GM13977 (cell line): ENCODE data around the gene TEAD4.

Source experiments
- DNase-seq: peaks from one replicate; pipeline ENCODE4 v3.0.0; 2012; ENCODE audit warnings: low spot score
- in situ Hi-C: fragments of 300-500 bp; cut with MboI; formaldehyde crosslinking; loops from one replicate; pipeline ENCODE4 v1.12.0; 2022; ENCODE audit warnings: low sequenced_read_pairs, low pct_unique_long_range_greater_than_20kb, mixed read lengths, inconsistent platforms; ENCODE audit not compliant: unreplicated experiment
- TF ChIP-seq, protein P1 (sequence below): IDR thresholded peaks from 2 replicates; pipeline ENCODE4 v1.5.1; 2012; ENCODE audit warnings: mild to moderate bottlenecking, control low read depth; ENCODE audit not compliant: insufficient read depth; ENCODE audit errors: extremely low read depth, missing control alignments

TEAD4 gene

DNA sequence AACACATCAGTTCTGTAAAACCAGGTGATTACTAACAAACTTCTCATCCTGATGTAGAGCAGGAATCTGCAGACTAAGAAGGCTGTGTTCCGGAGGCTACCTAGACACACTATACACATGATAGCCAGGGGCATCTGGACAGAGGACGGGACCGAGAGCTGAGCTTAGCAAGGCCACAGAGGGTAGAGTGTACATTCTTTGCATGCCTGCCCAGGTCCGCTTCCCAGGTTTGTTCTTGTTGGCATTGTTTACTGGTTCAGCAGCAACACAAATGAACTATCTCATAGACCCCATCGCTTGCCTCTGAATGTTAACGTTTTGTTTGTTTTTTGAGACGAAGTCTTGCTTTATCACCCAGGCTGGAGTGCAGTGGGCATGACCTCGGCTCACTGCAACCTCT, 17.7 kb upstream of the TEAD4 start:
- in situ Hi-C loops, result no loop called here
- TF ChIP-seq, protein P1, sequence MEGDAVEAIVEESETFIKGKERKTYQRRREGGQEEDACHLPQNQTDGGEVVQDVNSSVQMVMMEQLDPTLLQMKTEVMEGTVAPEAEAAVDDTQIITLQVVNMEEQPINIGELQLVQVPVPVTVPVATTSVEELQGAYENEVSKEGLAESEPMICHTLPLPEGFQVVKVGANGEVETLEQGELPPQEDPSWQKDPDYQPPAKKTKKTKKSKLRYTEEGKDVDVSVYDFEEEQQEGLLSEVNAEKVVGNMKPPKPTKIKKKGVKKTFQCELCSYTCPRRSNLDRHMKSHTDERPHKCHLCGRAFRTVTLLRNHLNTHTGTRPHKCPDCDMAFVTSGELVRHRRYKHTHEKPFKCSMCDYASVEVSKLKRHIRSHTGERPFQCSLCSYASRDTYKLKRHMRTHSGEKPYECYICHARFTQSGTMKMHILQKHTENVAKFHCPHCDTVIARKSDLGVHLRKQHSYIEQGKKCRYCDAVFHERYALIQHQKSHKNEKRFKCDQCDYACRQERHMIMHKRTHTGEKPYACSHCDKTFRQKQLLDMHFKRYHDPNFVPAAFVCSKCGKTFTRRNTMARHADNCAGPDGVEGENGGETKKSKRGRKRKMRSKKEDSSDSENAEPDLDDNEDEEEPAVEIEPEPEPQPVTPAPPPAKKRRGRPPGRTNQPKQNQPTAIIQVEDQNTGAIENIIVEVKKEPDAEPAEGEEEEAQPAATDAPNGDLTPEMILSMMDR, result no peak
- DNase-seq, result no peak

- in situ Hi-C loops, result no loop called here
- peak; percentile 65 for DNase-seq
- TF ChIP-seq, protein P1, result peak; percentile 74
Measured at GRCh38 chr12:2944401-2945047, 14.7 kb upstream of the TEAD4 start.

DNA sequence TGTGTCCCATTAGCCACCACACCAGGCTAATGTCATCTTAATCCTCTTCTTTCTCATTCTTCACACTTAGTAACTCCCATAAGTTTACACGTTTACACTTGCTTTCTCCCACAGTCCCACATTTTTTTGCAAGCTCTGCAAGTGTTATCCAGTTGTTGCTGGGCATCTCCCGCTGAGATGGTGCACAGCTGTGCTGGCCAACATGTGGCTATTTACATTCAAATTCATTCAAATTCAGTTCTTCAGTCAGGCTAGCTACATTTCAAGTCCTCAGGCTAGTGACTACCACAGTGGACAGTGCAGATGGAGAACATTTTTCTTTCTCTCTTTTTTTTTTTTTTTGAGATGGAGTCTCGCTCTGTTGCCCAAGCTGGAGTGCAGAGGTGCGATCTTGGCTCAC, 9.8 kb upstream of the TEAD4 start:
- TF ChIP-seq, protein P1, result no peak
- no peak for DNase-seq
- in situ Hi-C loops, result no loop called here

DNA sequence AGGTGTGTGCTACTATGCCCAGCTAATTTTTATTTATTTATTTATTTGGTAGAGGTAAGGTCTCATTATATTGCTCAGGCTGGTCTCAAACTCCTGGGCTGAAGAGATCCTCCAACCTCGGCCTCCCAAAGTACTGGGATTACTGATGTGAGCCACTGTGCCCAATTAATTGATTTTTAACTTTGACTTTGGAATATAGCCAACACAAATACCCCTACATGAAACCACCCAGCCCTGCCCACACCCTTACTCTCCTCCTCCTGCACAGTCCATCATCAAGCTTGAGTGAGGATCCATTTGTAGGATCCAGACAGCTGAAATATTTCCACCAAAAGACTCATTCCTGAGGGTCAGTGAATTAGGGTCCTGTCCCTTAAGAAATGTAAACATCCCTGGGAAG, 3.3 kb upstream of the TEAD4 start:
- TF ChIP-seq, protein P1, result no peak
- no peak for DNase-seq
- in situ Hi-C loops, result no loop called here

- in situ Hi-C loops, result no loop called here
- DNase-seq, result no peak
- TF ChIP-seq, protein P1, result no peak
Measured at GRCh38 chr12:2957816-2958431, 1.3 kb upstream of the TEAD4 start.

- no peak for DNase-seq
- in situ Hi-C loops, result no loop called here
- TF ChIP-seq, protein P1, result no peak
Measured at GRCh38 chr12:2958432-2959191, 585 bp upstream of the TEAD4 start.
